GM12864 (cell line): ENCODE results near the gene STAT4.

Experiments used
- DNase-seq: peaks from one replicate; pipeline ENCODE4 v3.0.0-alpha.2; 2011; ENCODE audit warnings: low read depth
- H3K4me3 ChIP-seq: 2 replicates; pipeline ENCODE4 v1.5.1; 2011; ENCODE audit warnings: mild to moderate bottlenecking, low read depth, low read length, control low read depth
- CTCF ChIP-seq: IDR thresholded peaks from 2 replicates; pipeline ENCODE4 v1.5.1; 2011; ENCODE audit warnings: low read depth, mild to moderate bottlenecking, moderate library complexity, low read length, control low read depth, inconsistent platforms; ENCODE audit errors: missing control alignments

Gene STAT4

GRCh38 chr2:191023235-191023679 is 127.5 kb downstream of the STAT4 start:
- DNase-seq = no peak

DNA sequence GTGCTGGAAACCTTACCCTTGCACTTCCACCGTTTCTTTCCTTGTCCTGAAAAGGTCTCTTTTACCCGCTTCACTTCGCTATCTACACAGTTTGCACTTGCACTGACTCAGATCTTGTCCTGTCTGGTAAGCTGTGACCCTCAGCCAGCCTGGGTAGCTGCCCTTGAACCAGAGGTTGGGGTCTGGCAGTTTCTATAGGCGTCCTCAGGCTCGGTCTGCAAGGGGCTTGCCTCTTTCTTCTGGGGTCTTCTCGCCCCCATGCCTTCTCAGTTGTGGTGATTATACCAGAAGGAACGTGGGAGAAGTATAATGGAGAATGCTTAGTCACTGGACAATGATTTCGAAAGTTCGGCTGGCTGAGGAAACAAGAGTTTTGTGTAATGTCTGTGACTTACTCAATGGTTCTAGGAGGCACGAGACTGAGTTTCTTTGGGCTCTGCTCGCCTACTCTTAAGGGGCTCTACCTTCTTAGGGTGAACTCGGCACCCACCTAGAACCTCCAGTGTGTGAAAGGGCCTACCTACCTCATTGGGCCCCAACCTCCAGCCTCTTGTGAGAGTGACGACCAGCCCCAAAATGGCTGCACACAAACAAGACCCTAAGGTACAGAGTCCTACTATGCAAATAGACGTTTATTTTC is 129.9 kb downstream of the STAT4 start:
- no peak for DNase-seq
- no peak for TF ChIP-seq CTCF
- H3K4me3 ChIP-seq = peak overlapping the region; percentile 64

More at GRCh38 chr2:191023235-191023679, 127.5 kb downstream of the STAT4 start:
- no peak overlapping the region for H3K4me3 ChIP-seq
- no peak for TF ChIP-seq CTCF

GRCh38 chr2:191020221-191020741 is 130.5 kb downstream of the STAT4 start:
- peak; percentile 94 for DNase-seq
- peak overlapping the region; percentile 64 for H3K4me3 ChIP-seq
- no peak for TF ChIP-seq CTCF

DNA sequence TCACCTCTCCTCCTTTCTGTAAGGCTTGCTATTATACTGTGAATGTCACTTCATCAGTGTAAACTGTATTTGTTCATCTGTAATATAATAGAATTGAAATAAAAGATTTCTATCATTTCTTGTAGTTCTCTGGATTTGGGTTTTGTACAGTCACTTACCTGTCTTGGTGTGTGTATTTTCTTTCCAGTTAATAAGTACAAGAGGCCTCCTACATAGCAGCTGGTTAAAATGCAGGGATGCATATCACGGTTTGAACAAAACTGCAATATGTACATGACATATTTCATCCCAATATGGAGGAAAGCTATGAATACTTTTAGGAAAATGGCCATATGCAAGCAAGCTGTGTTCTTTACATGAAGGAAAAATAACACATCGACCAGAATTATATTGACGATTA is 131.4 kb downstream of the STAT4 start:
- DNase-seq = no peak
- H3K4me3 ChIP-seq = no peak overlapping the region
- no peak for TF ChIP-seq CTCF

- DNase-seq = no peak
- TF ChIP-seq CTCF = no peak
- no peak overlapping the region for H3K4me3 ChIP-seq
Measured at GRCh38 chr2:191018643-191019119, 132.1 kb downstream of the STAT4 start.

- H3K4me3 ChIP-seq = no peak overlapping the region
- no peak for TF ChIP-seq CTCF
- DNase-seq = no peak
Measured at GRCh38 chr2:191018048-191018447, 132.7 kb downstream of the STAT4 start.

DNA sequence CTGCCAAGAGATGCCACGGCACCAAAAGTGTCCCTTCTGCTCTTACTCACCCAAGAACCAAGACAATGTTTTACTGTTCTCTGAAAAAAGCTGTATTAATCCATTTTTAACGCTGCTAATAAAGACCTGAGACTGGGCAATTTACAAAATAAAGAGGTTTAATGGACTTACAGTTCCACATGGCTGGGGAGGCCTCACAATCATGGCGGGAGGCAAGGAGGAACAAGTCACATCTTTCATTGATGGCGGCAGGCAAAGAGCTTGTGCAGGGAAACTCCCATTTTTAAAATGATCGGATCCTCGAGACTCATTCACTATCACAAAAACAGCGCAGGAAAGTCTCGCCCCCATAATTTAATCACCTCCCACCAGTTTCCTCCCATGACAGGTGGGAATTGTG is 135.0 kb downstream of the STAT4 start:
- DNase-seq = no peak
- no peak overlapping the region for H3K4me3 ChIP-seq
- TF ChIP-seq CTCF = no peak
